GM19043 (cell line): Measurements from ENCODE around the gene WDR1.

Experiments used
- ATAC-seq: cut with Tn5 transposase; IDR thresholded peaks from one replicate; pipeline ENCODE4 v1.9.1; 2021; ENCODE audit warnings: low read depth; ENCODE audit not compliant: unreplicated experiment

The WDR1 gene

GRCh38 chr4:10116569-10117358, at the start of gene WDR1:
Gene WDR1 (minus strand): TSS chr4:10116799. CDS start chr4:10116666, 133 bp downstream.
- ATAC-seq = peak; percentile 87

- no peak for ATAC-seq
Measured at GRCh38 chr4:10164877-10165283, 48.3 kb upstream of the WDR1 start.

GRCh38 chr4:10163296-10163695, 46.7 kb upstream of the WDR1 start:
- ATAC-seq = no peak

GRCh38 chr4:10162341-10163000, 45.9 kb upstream of the WDR1 start:
- ATAC-seq = no peak

- ATAC-seq = no peak
Measured at GRCh38 chr4:10161840-10162239, 45.2 kb upstream of the WDR1 start.

GRCh38 chr4:10161146-10161545, 44.5 kb upstream of the WDR1 start:
- ATAC-seq = no peak

- no peak for ATAC-seq
Measured at GRCh38 chr4:10160281-10160856, 43.8 kb upstream of the WDR1 start.

- no peak for ATAC-seq
Measured at GRCh38 chr4:10159671-10160070, 43.1 kb upstream of the WDR1 start.

GRCh38 chr4:10158333-10158942, 41.8 kb upstream of the WDR1 start:
- ATAC-seq = no peak

GRCh38 chr4:10157478-10158332, 41.1 kb upstream of the WDR1 start:
- ATAC-seq = peak; percentile 69

GRCh38 chr4:10154241-10154640, 37.6 kb upstream of the WDR1 start:
- ATAC-seq = no peak

- no peak for ATAC-seq
Measured at GRCh38 chr4:10153161-10153560, 36.6 kb upstream of the WDR1 start.

- peak; percentile 61 for ATAC-seq
Measured at GRCh38 chr4:10151182-10151581, 34.6 kb upstream of the WDR1 start.

GRCh38 chr4:10144966-10145365, 28.4 kb upstream of the WDR1 start:
- ATAC-seq = no peak

- no peak for ATAC-seq
Measured at GRCh38 chr4:10144479-10144878, 27.9 kb upstream of the WDR1 start.

GRCh38 chr4:10143171-10143570, 26.6 kb upstream of the WDR1 start:
- ATAC-seq = no peak

- ATAC-seq = no peak
Measured at GRCh38 chr4:10140866-10141759, 24.5 kb upstream of the WDR1 start.

GRCh38 chr4:10139518-10139917, 22.9 kb upstream of the WDR1 start:
- ATAC-seq = no peak

- ATAC-seq = no peak
Measured at GRCh38 chr4:10135260-10135659, 18.7 kb upstream of the WDR1 start.
